ENCODE data around the gene PSMD1. TPM values are rescaled to one million over a fixed set of nuclear protein-coding genes. Genes with fewer than 3 reads are reported as not detected.

Gene PSMD1
- total and polyA plus RNA-seq, 2 donors (not counting 3 experiments of a cell fraction or from before 2014, with no cell fraction given) = 163 to 209 TPM

DNA sequence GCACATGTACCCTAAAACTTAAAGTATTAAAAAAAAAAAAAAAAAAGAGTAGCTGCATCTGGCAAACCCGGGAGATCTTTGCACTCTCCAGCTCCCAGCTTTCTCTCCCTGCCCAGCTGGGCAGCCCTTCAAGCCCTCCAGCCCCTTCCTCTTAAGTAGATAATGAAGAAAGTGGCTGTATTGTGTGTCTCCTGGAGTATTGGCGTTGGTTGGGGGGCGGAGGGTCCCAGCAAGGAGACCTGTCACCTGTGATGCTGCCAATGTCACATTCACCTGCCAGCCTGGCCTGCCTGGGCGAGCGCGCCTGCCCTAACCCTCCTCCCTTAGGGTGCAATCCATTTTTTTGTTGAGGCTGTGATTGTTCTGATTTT is 17.4 kb upstream of the PSMD1 start:
- H3K4me1 ChIP-seq (ENCODE audit: control insufficient read depth, extremely low read depth, insufficient read depth, low read length) = no peaks in the 10 kb centered on the region
- peaks cover 37 to 52% of the 10 kb centered on the region in 2 experiments for H3K27me3 ChIP-seq (ENCODE audit: control insufficient read depth in 2 of 2, insufficient read depth in 2 of 2, low read length in 2 of 2)
- H3K79me2 ChIP-seq (ENCODE audit: control insufficient read depth, insufficient read depth, low read length) = no peaks in the 10 kb centered on the region
- ChIA-PET POLR2A (interaction anchor here (0.5 kb wide), 1 partner anchor 1085 kb away, joined by 7 read pairs; no protein-coding TSS in a partner anchor), CTCF (no interaction called here)
- no peak overlapping the region for H3K4me3 ChIP-seq (replicated peaks in 1 of 3; ENCODE audit: insufficient read depth in 1 of 3, low read depth in 1 of 3, low read length in 3 of 3)
- BruUV-seq (replicated peaks) = no TSS peak
- TF ChIP-seq, protein P1, sequence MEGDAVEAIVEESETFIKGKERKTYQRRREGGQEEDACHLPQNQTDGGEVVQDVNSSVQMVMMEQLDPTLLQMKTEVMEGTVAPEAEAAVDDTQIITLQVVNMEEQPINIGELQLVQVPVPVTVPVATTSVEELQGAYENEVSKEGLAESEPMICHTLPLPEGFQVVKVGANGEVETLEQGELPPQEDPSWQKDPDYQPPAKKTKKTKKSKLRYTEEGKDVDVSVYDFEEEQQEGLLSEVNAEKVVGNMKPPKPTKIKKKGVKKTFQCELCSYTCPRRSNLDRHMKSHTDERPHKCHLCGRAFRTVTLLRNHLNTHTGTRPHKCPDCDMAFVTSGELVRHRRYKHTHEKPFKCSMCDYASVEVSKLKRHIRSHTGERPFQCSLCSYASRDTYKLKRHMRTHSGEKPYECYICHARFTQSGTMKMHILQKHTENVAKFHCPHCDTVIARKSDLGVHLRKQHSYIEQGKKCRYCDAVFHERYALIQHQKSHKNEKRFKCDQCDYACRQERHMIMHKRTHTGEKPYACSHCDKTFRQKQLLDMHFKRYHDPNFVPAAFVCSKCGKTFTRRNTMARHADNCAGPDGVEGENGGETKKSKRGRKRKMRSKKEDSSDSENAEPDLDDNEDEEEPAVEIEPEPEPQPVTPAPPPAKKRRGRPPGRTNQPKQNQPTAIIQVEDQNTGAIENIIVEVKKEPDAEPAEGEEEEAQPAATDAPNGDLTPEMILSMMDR (IDR thresholded peaks at IDR 0.05; ENCODE audit: extremely low read depth in 1 of 2, insufficient read depth in 1 of 2, low read depth in 1 of 2, low read length in 2 of 2) = no peak
- TF ChIP-seq JUN (IDR thresholded peaks at IDR 0.05; ENCODE audit: borderline replicate concordance, insufficient read depth, insufficient read length, low read depth) (no peak), POLR2AphosphoS5 (IDR thresholded peaks at IDR 0.05; ENCODE audit: insufficient read depth, low read depth, low read length) (no peak), MYC (IDR thresholded peaks at IDR 0.05; ENCODE audit: low read depth, low read length) (no peak), EZH2 (IDR thresholded peaks at IDR 0.05; ENCODE audit: borderline replicate concordance, low read depth, low read length, severe bottlenecking) (no peak), GATA2 (IDR thresholded peaks at IDR 0.05; ENCODE audit: insufficient read depth, insufficient read length, low read depth, low read length) (no peak), FOS (IDR thresholded peaks at IDR 0.05; ENCODE audit: borderline replicate concordance, insufficient read depth, low read length) (no peak), POLR2A (IDR thresholded peaks at IDR 0.05; ENCODE audit: low read depth, low read length) (no peak)
- TF ChIP-seq, protein P2, sequence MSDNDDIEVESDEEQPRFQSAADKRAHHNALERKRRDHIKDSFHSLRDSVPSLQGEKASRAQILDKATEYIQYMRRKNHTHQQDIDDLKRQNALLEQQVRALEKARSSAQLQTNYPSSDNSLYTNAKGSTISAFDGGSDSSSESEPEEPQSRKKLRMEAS (IDR thresholded peaks at IDR 0.05; ENCODE audit: insufficient read depth, insufficient read length) = no peak
- FAIRE-seq (no peak), DNase-seq (ENCODE audit: low read depth, low spot score) (no peak)
- H3K9me1 ChIP-seq (replicated peaks; ENCODE audit: control insufficient read depth, extremely low read depth, insufficient read depth, low read length) = no peaks in the 10 kb centered on the region
- H3K9ac ChIP-seq (replicated peaks; ENCODE audit: extremely low read depth, insufficient read depth, low read length) = no peak overlapping the region
- H3K36me3 ChIP-seq (ENCODE audit: control insufficient read depth in 2 of 2, extremely low read depth in 1 of 2, insufficient read depth in 2 of 2, low read length in 2 of 2) = no peaks in the 10 kb centered on the region
- H3K9me3 ChIP-seq (replicated peaks; ENCODE audit: control insufficient read depth, insufficient read depth, low read length) = no peaks in the 10 kb centered on the region
- H3K4me2 ChIP-seq (ENCODE audit: insufficient read depth, low read length) = no peak overlapping the region
- H2AFZ ChIP-seq (ENCODE audit: low read depth, low read length) = no peak overlapping the region
- intact Hi-C loops (cut with micrococcal nuclease) = no loop called here
- no peak overlapping the region for H3K27ac ChIP-seq (ENCODE audit: insufficient read depth, low read depth, low read length)
- no peaks in the 10 kb centered on the region for H4K20me1 ChIP-seq (replicated peaks; ENCODE audit: control insufficient read depth, extremely low read depth, insufficient read depth, low read length)
- dilution Hi-C loops (cut with MboI; ENCODE audit: extremely low pct_ligation_motif_present, low sequenced_read_pairs) = no loop called here
